GM12801 (cell line): ENCODE measurements around the gene SFXN5.

Experiments used
- TF ChIP-seq, protein P1 (sequence below): IDR thresholded peaks from one replicate; pipeline ENCODE4 v1.5.1; 2011; ENCODE audit warnings: control low read depth; ENCODE audit not compliant: insufficient read length; ENCODE audit errors: extremely low read depth

Gene SFXN5

DNA sequence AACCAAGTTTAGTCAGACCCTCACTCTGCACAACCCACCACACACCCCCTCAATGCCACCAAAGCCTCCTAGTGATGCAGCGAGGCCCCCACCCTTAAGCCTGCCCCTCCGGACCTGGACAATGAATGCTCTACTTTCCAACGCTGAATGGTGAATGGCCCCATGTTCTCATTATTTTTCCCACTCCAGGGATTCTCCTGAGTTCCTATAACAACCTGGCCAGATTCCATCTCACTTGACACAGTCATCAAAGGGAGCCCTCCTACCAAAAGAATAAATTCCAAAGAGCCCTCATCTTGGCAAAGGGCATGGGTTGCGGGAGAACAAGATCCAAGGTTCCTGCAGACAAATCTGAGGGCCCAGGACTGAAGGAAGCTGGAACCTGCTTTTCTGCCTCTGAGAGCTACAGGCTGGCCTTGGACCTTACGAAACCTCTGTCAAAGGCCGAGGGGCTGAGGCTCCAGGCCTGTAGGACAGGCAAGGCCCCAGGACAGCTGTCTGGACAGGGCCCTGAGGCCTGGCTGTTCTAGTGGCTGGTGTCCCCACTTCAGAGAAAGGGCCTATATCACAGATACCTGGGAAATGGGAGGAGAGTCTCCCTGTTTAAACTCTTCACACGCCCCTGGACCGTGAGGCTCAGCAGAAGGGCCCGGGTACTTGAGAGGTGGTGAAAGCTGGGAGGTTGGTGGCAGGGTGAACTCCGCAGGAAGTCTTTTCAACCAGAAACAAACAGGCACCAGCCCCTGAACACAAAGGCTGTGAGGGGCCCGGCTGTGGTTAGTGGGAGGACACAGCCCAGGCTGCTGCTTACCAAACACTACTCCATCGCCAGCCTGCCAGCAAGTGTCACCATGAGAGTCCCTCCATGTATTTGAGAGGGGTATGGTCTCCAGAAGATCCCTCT lies 27.3 kb downstream of the SFXN5 start:
- TF ChIP-seq, protein P1, sequence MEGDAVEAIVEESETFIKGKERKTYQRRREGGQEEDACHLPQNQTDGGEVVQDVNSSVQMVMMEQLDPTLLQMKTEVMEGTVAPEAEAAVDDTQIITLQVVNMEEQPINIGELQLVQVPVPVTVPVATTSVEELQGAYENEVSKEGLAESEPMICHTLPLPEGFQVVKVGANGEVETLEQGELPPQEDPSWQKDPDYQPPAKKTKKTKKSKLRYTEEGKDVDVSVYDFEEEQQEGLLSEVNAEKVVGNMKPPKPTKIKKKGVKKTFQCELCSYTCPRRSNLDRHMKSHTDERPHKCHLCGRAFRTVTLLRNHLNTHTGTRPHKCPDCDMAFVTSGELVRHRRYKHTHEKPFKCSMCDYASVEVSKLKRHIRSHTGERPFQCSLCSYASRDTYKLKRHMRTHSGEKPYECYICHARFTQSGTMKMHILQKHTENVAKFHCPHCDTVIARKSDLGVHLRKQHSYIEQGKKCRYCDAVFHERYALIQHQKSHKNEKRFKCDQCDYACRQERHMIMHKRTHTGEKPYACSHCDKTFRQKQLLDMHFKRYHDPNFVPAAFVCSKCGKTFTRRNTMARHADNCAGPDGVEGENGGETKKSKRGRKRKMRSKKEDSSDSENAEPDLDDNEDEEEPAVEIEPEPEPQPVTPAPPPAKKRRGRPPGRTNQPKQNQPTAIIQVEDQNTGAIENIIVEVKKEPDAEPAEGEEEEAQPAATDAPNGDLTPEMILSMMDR = no peak

GRCh38 chr2:73043276-73043675 lies 28.2 kb downstream of the SFXN5 start:
- TF ChIP-seq, protein P1 = no peak

DNA sequence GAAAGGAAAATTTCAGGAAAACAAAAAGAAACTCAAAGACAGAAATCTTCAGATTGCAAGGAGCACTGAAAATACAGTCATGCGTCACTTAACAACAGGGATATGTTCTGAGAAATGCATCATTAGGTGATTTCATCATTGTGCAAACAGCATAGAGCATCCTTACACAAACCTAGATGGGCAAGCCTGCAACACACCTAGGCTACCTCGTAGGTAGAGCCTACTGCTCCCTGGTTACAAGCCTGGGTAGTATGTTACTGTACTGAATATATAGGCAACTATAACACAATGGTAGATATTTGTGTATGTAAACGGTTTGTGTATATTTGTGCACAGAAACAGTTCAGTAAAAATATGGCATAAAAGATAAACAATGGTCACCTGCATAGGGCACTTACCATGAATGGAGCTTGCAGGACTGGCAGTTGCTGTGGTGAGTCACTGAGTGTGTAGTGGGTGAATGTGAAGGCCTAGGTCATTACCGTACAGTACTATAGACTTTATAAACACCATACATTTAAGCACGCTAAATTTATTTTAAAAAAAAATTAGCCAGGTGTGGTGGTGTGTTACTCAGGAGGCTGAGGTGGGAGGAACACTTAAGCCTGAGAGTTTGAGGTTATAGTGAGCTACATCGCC lies 33.4 kb downstream of the SFXN5 start:
- TF ChIP-seq, protein P1 = no peak

DNA sequence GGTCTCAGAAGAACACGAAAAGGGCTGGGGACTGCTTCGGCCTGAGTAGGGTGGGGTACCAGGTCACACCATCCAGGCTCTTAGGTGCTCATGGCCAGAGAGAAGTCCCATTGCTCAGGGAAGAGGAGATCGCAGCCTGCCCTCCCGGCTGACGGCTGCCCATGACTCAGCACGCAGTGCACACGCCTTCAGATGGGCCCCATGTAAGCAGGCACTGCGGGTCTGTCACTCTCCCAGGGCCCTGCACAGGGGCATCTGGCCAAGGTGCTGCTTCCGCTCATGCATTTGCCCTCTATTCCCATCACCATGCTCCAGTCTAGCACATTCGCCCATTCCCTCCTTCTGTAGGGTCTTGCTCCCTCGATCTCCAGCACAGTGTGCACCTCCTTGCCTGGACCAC lies 34.7 kb downstream of the SFXN5 start:
- TF ChIP-seq, protein P1 = no peak

DNA sequence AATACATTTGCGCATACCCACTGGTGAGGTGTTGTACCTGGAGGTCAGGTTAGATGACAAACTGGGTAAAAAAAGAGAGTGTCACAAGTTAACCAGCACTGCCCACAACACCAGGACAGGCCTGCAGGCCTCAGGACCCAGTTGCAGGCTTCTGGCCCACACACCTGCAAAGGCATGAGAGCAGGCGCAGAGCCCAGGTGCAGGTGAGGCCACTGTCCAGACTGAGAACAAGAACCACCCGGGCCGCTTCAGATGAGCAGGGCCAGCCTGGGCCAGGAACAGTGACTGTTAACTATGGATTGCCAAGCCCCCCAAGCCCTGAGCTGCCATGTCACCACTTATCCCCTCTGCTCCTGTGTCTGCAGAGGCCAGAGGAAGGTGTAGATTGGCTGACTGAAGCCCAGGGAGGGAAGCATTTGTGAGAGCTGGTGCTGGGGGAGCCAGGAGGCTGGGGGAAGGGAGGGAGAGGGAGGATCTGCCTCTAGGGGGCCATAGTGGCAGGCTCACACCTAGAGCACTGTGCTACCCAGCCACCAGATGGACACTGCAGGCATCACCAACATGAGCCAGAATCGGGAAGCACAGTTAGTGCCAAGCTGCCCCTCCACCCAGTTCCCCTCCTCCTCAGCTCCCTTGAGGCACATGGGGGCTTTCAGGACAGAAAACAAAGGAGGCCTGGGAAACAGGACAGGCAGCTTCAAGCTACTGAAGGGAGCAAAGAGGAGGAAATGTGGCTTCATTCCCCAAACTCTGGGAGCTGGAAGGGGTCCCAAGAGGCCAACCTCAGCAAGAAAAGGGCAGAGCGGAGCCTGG lies 35.4 kb downstream of the SFXN5 start:
- TF ChIP-seq, protein P1 = no peak

DNA sequence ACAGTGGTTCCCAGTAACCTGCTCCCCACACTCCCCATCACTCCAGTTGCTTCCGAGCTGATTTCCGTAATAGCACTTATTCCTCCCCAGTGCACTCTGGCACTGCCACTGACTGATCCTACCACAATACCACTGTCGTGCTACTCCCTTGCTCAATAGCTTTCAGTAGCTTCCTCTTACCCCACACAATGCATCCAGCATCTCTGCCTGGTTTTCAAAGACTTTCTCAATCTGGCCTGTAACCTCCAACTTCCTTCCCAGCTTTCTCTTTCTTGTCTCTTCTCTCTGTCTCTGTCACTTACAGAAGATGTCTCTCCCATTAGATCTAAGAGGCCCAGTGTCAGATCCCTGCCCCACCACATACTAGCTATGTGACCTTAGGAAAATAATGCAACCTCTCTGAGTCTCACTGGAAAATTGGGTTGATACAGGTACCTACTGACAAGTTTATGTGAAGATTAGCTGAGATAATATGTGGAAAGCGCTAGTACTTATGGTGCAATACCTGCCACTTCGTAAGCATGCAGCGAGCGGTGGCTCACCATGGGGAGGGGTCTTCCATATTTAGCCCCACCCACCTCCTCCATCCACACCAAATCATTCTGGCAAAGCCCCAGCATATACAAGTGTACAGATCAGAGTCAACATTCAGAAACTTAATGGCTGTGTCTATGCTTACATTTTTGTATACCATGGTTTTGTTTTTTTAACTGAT lies 36.7 kb downstream of the SFXN5 start:
- TF ChIP-seq, protein P1 = no peak
